ENCODE measurements around the gene RAMP1.
A peak's percentile ranks its signal among the peaks of the same experiment; 100 is the strongest.
"Not testable (repeated sequence)": the region's sequence is repeated elsewhere in the genome, so short reads cannot be mapped to it uniquely, and the experiment has no call there.

The RAMP1 gene

GRCh38 chr2:237863689-237864443 is 4.4 kb downstream of the RAMP1 start:
- DNase-seq (ENCODE audit: low spot score), result no peak

GRCh38 chr2:237864444-237864931 is 5.1 kb downstream of the RAMP1 start:
- DNase-seq (ENCODE audit: low spot score), result no peak

DNA sequence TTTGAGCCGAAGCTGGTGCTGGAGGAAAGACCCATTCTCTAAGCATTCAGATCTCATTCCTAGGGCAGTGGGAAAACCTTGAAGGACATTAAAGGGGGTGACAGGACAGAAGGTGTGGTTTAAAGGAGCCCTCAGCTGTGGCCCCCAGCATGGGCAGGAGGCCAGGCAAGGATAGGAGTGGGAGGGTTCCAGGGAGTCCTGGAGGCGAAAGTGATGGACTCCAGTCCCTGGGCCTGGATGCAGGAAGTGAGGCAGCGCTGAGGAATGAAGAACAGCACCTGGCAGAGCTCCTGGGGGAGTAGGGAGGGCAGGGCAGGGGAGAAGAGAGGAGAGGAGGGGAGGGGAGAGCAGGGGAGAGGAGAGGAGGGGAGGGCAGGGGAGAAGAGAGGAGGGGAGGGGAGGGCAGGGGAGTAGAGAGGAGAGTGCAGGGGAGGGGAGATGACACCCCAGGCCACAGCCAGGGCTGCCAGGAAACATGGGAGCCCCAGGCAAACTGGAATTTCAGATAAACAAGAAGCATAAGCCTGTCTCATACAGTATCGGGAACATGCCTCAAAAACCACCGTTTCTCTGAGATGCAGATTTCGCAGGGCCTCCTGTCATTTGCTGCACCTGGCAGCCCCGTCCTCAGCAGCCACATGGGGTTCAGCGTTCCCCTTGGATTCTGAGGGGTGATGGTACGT is 5.7 kb downstream of the RAMP1 start:
- peak; percentile 26 for DNase-seq (ENCODE audit: low spot score)

GRCh38 chr2:237865623-237866041 is 6.2 kb downstream of the RAMP1 start:
- no peak for DNase-seq (ENCODE audit: low spot score)

DNA sequence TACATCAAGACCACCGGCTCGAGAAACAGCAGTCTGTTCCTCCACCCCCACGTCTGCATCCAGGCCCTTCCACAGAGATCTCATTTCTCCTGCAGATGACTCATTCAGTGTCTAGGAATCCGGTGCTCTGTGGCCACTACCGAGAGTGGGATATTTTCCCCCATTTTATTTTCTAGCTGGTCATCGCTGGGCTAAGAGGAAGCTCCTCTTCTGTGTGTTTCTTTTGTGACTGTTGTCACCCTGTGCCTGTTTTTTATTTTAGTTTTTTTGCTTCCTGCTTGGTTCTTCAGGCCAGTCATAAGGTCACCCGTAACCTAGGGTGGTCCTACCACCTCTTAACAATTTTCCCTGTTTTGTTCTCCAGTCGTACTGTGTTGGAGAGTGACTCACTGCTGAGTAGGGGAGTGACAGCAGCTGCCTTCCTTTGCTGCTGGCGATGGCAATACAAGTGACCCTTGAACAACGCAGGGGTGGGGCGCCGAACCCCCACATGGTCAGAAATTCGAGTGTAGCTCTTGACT is 6.7 kb downstream of the RAMP1 start:
- peak; percentile 50 for DNase-seq (ENCODE audit: low spot score)

- DNase-seq (ENCODE audit: low spot score), result no peak
Observed at GRCh38 chr2:237867465-237867864, 8.0 kb downstream of the RAMP1 start.

- not testable (repeated sequence) for DNase-seq (ENCODE audit: low spot score)
Observed at GRCh38 chr2:237868074-237868473, 8.7 kb downstream of the RAMP1 start.

GRCh38 chr2:237868631-237869342 is 9.4 kb downstream of the RAMP1 start:
- no peak for DNase-seq (ENCODE audit: low spot score)

DNA sequence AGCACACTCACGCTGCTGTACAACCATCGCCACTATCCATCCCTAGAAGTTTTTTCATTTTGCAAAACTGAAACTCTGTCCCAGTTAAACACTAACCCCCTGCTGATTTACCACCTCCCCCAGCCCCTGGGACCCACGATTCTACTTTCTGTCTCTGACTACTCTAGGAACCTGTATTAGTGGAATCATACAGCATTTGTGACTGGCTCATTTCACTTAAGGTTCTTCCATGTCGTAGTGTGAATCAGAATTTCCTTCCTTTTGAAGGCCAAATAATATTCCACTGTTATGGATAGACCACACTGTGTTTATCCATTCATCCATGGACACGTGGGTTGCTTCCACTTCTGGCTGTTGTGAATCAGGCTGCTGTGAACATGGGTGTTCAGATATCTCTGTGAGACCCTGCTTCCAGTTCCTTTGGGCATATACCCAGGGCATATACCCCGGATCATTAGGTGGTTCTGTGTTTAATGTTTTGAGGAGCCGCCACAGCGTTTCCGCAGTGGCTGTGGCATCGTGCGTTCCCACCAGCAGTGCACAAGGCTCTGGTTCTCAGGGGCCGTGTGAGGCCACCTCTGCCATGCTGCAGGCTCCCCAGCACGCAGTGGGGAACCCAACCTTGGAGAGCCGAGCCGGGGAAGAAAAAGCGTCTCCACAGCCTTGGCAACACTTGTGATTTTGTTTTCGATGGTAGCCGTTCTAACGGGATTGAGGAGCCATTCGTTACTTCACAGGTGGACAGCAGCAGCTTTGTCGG is 10.1 kb downstream of the RAMP1 start:
- no peak for DNase-seq (ENCODE audit: low spot score)

DNA sequence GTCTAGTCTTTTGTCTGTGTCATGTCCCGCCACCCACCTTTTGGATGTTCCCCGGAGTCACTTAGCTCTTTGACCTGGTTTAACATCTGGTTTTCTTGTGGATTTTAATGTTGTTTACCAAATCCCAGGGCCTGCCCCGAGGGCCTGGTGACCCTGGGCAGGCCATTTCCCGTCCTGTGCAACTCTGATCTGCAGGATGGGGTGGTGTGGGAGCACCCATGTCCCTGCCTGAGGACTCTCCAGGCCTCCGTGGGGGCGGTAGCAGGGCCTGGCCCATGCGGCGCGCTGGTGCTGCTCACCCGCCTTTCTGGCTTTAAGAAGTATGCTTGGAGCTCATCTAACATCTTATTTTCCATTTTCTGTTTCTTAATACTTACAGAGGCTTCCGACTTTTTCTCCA is 10.7 kb downstream of the RAMP1 start:
- no peak for DNase-seq (ENCODE audit: low spot score)

DNA sequence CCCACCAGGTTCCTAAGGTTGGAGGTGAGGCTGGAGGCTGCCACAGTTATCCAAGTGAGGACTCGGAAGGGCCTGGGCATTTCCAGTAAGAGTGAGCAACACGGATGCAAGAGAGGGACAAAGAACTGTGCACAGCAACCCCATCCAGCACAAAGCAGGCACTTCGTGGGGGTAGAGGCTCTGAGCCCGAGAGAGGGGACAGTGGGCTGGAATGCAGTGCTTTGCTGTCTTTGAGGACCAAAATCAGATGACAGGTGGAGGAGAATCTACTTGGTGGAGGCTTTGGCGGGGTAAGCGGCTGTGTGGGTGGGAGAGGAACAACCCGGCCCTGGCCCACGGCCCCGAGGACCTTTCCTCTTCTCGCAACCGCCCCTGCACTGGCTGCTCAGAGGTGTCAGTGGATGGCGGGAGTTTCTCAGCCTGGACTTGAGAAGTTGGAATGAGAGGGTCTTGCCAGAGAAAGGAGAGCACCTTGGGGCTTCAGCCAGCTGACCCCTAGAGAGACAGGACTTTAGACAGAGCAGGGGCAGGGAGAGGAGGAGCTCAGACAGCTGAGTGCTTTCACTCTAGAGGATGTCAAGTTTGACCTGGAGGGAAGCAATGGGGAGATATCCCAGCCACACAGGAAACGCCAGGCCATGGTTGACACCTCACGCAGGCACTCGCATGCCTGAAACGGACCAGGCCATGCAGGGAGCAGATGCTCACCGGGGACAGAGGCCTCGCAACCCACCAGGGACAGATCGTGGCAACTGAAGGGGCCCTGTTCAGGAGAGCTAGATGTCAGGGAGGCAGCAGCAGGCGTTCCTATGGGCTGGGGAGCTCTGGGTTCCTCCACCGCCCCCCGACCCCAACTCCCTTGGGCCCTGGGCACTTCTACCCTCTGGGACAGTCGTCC is 11.6 kb downstream of the RAMP1 start:
- no peak for DNase-seq (ENCODE audit: low spot score)

GRCh38 chr2:237872178-237872887 is 12.9 kb downstream of the RAMP1 start:
- no peak for DNase-seq (ENCODE audit: low spot score)

DNA sequence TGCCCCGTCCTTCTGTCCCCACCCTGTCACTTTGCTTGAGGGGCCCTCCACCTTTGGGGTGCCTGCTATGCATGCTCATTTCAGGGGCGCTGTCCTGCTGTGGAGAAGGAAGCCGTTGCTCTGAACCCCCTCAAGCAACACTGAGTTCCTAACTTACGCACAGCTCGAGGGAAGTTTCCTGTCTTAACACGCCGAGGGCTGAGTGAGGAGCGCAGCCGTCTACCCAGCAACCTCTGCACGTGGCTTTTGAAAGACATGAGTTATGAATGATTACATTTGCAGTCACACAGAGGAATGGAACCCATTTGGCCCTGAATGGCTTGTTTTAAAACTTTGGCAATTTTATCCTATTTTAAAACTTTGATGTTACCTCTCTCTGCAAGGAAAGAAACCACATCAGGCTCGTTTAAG is 14.0 kb downstream of the RAMP1 start:
- DNase-seq (ENCODE audit: low spot score), result peak; percentile 15

DNA sequence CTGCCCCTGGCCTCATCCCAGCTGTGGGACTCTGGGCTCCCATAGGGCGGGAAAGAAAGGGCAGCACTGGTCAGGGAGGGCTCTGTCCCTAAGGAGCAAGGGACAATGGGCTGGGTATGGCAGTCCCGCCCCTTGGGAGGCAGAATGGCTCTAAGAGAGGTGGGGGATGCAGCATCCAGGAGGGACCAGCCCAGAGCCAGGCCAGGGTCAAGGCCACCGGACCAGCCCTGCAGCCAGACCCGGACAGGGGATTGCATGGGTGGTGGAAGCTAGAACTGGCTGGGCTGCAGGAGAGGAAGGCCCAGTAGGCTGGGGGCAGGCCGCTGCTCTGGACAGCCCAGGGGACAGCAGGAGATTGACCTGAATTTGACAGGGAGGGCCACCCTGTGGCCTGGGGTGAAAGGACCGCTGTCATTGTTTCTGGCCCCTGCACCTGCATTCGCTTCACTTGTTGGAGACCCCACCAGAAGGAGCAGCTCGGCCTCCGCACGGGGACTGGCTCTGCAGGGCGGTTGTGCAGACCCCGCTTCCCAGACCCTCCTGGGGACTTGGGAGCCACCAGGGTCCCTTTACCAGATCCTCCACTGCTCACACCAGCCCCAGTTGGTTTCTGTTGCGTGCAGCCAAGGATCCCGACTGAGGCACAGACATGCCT is 14.6 kb downstream of the RAMP1 start:
- DNase-seq (ENCODE audit: low spot score), result no peak

GRCh38 chr2:237874585-237875161 is 15.2 kb downstream of the RAMP1 start:
- peak; percentile 88 for DNase-seq (ENCODE audit: low spot score)

GRCh38 chr2:237875256-237876060 is 16.0 kb downstream of the RAMP1 start:
- DNase-seq (ENCODE audit: low spot score), result no peak

- no peak for DNase-seq (ENCODE audit: low spot score)
Observed at GRCh38 chr2:237876061-237876526, 16.7 kb downstream of the RAMP1 start.

DNA sequence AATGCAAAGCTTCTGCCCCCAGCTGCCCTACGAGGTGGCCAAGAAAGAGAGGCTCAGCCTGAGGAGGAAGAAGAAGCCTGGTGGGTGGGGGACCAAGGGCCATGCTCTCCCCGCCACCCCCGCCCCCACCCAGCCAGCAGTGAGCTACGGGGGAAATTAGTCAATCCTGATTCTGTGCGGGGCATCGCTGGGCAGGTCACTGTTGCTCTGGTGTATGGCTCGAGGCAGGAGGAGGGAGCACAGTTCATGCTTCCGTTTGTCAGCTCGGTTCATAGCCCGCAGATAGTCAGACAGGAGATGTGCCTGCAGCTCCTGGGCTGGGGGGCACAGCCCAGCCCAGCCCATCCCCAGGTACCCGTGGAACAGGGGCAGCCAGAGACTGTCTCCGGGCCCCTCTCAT is 17.1 kb downstream of the RAMP1 start:
- DNase-seq (ENCODE audit: low spot score), result no peak

All from AG08395 (cell line).